ENCODE data around the gene MRPL23. TPM values are rescaled to one million over a fixed set of nuclear protein-coding genes. Genes with fewer than 3 reads are reported as not detected.

MRPL23 gene
- total RNA-seq, 1 donor from 2014 or later, result 117 TPM

DNA sequence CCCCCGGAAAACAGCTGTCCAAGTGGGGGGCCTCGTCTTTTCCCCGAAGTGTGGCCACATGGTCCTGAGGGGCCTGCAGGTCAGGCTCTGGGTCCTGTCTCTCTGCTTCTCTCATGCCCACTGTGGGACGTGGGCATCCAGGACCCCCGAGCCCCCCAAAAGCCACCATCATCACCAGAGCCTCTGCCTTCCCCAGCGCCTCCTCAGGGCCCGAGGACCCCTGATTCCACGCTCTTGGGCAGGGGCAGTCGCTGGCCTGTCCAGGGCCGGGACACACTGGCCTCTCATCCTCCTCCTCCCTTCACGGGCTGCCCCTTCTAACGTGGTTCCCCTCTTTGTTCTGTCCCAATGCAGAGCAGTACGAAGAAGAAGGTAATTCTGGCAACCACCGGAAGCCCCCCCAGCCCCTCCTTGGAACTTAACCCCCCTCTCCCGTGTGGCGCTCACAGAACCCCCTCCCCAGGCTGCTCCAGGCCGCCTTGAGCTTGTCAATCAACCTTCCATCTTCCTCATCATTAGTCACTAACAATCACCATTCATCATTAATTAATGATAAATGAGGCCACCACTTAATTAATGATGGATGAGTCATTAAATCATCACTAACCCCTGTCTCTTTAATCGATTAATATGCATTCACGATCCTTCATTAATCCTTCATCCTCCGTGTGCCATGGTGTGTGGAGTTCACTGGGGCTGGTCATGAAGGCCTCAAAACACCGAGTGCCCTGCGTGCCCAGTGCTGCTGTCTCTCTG, 23.8 kb upstream of the MRPL23 start:
- DNase-seq (ENCODE audit: low spot score in 2 of 2), result no peak
- no peaks in the 10 kb centered on the region for H3K4me1 ChIP-seq
- no peak overlapping the region for H3K4me3 ChIP-seq
- no peaks in the 10 kb centered on the region for H3K27me3 ChIP-seq
- intact Hi-C loops (cut with DNase I), result no loop called here
- TF ChIP-seq, protein P1, sequence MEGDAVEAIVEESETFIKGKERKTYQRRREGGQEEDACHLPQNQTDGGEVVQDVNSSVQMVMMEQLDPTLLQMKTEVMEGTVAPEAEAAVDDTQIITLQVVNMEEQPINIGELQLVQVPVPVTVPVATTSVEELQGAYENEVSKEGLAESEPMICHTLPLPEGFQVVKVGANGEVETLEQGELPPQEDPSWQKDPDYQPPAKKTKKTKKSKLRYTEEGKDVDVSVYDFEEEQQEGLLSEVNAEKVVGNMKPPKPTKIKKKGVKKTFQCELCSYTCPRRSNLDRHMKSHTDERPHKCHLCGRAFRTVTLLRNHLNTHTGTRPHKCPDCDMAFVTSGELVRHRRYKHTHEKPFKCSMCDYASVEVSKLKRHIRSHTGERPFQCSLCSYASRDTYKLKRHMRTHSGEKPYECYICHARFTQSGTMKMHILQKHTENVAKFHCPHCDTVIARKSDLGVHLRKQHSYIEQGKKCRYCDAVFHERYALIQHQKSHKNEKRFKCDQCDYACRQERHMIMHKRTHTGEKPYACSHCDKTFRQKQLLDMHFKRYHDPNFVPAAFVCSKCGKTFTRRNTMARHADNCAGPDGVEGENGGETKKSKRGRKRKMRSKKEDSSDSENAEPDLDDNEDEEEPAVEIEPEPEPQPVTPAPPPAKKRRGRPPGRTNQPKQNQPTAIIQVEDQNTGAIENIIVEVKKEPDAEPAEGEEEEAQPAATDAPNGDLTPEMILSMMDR (IDR thresholded peaks at IDR 0.05), result no peak
- H3K27ac ChIP-seq, result no peak overlapping the region
- no peaks in the 10 kb centered on the region for H3K9me3 ChIP-seq
- no peaks in the 10 kb centered on the region for H3K36me3 ChIP-seq

GRCh38 chr11:1924181-1924580, 23.0 kb upstream of the MRPL23 start:
- DNase-seq (ENCODE audit: low spot score in 2 of 2), result no peak
- TF ChIP-seq, protein P1 (IDR thresholded peaks at IDR 0.05), result no peak
- H3K27me3 ChIP-seq, result no peaks in the 10 kb centered on the region

GRCh38 chr11:1924646-1925372, 22.3 kb upstream of the MRPL23 start:
- H3K4me1 ChIP-seq, result no peaks in the 10 kb centered on the region
- no peak overlapping the region for H3K27ac ChIP-seq
- H3K36me3 ChIP-seq, result no peaks in the 10 kb centered on the region
- H3K9me3 ChIP-seq, result no peaks in the 10 kb centered on the region
- H3K27me3 ChIP-seq, result no peaks in the 10 kb centered on the region
- no peak for DNase-seq (ENCODE audit: low spot score in 2 of 2)
- no peak overlapping the region for H3K4me3 ChIP-seq
- intact Hi-C loops (cut with DNase I), result no loop called here
- TF ChIP-seq, protein P1 (IDR thresholded peaks at IDR 0.05), result no peak

More at GRCh38 chr11:1924181-1924580, 23.0 kb upstream of the MRPL23 start:
- Histone ChIP-seq H3K36me3 (no peaks in the 10 kb centered on the region), H3K27ac (no peak overlapping the region), H3K4me1 (no peaks in the 10 kb centered on the region), H3K9me3 (no peaks in the 10 kb centered on the region), H3K4me3 (no peak overlapping the region)
- intact Hi-C loops (cut with DNase I), result no loop called here

GRCh38 chr11:1925373-1926155, 21.6 kb upstream of the MRPL23 start:
- TF ChIP-seq, protein P1 (IDR thresholded peaks at IDR 0.05), result no peak
- DNase-seq (ENCODE audit: low spot score in 2 of 2), result no peak
- no peaks in the 10 kb centered on the region for H3K4me1 ChIP-seq
- no peaks in the 10 kb centered on the region for H3K27me3 ChIP-seq
- no peak overlapping the region for H3K4me3 ChIP-seq
- H3K36me3 ChIP-seq, result no peaks in the 10 kb centered on the region
- no peaks in the 10 kb centered on the region for H3K9me3 ChIP-seq
- intact Hi-C loops (cut with DNase I), result no loop called here
- H3K27ac ChIP-seq, result no peak overlapping the region

DNA sequence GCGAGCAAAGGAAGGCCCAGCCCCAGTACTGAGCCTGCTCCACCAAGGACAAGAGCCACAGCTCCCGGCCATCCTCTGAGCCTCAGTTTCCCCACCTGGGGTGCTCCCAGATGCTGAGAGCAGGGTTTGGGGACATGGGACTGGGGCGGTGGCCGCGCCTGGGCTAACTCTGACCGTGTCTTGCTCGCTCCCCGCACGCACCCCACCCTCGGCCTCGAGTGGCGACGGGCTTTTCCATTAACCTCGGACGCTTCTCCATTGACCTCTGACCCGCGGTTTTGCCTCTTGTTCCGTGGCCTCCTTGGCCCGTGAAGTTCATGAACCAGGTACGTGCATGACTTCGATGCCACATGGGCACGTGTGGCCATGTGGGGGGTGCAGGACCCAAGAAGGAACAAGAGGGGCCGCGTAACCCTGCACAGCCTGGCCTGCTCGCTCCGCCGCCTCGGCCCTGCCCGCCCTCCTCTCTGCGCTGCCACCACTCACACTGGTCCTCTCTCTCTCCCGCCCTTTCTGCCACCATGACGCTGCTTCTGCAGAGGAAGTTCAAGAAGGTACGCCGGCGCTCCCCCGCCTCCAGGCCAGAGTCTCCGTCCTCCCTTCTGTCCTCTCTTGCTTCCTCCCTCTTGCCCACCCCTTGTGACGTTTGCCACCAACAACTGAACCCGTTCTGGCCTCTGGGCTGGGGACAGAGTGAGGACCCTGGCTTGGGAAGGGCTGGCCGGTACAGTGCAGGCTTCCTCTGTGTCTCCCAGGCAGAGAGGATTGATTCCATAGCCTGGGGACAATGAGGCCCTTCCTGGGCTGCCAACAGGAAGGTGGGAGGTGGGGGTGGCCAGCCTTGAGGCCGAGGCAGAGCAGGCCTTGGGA, 20.7 kb upstream of the MRPL23 start:
- no peak for DNase-seq (ENCODE audit: low spot score in 2 of 2)
- Histone ChIP-seq H3K36me3 (no peaks in the 10 kb centered on the region), H3K27ac (peak overlapping the region in 1 of 2 donors; percentile 18), H3K4me3 (no peak overlapping the region), H3K4me1 (no peaks in the 10 kb centered on the region), H3K27me3 (no peaks in the 10 kb centered on the region), H3K9me3 (no peaks in the 10 kb centered on the region)
- TF ChIP-seq, protein P1 (IDR thresholded peaks at IDR 0.05), result no peak
- intact Hi-C loops (cut with DNase I), result no loop called here

Data from ascending aorta (tissue), 2 donors.